ENCODE measurements around the gene FBLN5.

- TF ChIP-seq CTCF (IDR thresholded peaks at IDR 0.05), result no peak
- TF ChIP-seq USF2 (IDR thresholded peaks at IDR 0.05; ENCODE audit: borderline replicate concordance, low read depth, low read length), result no peak
- no peak for TF ChIP-seq POLR2AphosphoS5 (IDR thresholded peaks at IDR 0.05; ENCODE audit: low read depth, low read length)
- no peak for TF ChIP-seq MAX (IDR thresholded peaks at IDR 0.05; ENCODE audit: low read depth)
- TF ChIP-seq RAD21 (IDR thresholded peaks at IDR 0.05; ENCODE audit: low read length), result no peak
- no peak for TF ChIP-seq GABPA (IDR thresholded peaks at IDR 0.05; ENCODE audit: low read depth)
- no peak for TF ChIP-seq TAF1 (IDR thresholded peaks at IDR 0.05; ENCODE audit: borderline replicate concordance, low read depth, low read length)
Measured at GRCh38 chr14:91957876-91958313, 10.4 kb upstream of the FBLN5 start.
